AG10803 (cell line): ENCODE data around the gene ETDC.
A peak's percentile ranks its signal among the peaks of the same experiment; 100 is the strongest.

Experiments used
- DNase-seq: peaks from one replicate; pipeline ENCODE4 v3.0.0; 2010; ENCODE audit warnings: low read depth
- H3K4me3 ChIP-seq: 2 replicates; pipeline ENCODE4 v1.5.1; 2011; ENCODE audit warnings: mild to moderate bottlenecking, low read length, control low read depth
- CTCF ChIP-seq: conservative IDR thresholded peaks from 2 replicates; pipeline ENCODE4 v1.5.1; 2011; ENCODE audit warnings: mild to moderate bottlenecking, low read length, control low read depth, inconsistent platforms

ETDC gene

GRCh38 chrX:135327299-135327698 is 18.0 kb downstream of the ETDC start:
- peak; percentile 77 for DNase-seq
- H3K4me3 ChIP-seq: no peak overlapping the region
- TF ChIP-seq CTCF: peak; percentile 16; the same call in 1 of the 2 replicates

GRCh38 chrX:135328421-135329005 is 19.2 kb downstream of the ETDC start:
- H3K4me3 ChIP-seq: no peak overlapping the region
- DNase-seq: peak; percentile 26
- TF ChIP-seq CTCF: no peak

GRCh38 chrX:135330706-135331105 is 21.4 kb downstream of the ETDC start:
- no peak for DNase-seq

GRCh38 chrX:135331525-135331924 is 22.2 kb downstream of the ETDC start:
- no peak for TF ChIP-seq CTCF
- no peak for DNase-seq
- no peak overlapping the region for H3K4me3 ChIP-seq

More at GRCh38 chrX:135330706-135331105, 21.4 kb downstream of the ETDC start:
- H3K4me3 ChIP-seq: no peak overlapping the region
- no peak for TF ChIP-seq CTCF

GRCh38 chrX:135340831-135341230 is 31.6 kb downstream of the ETDC start:
- no peak for TF ChIP-seq CTCF
- peak overlapping the region; percentile 78 for H3K4me3 ChIP-seq
- peak; percentile 79 for DNase-seq

GRCh38 chrX:135345107-135345589 is 35.9 kb downstream of the ETDC start:
- no peak for TF ChIP-seq CTCF
- H3K4me3 ChIP-seq: peak overlapping the region; percentile 64
- DNase-seq: peak; percentile 70

- H3K4me3 ChIP-seq: no peak overlapping the region
- no peak for TF ChIP-seq CTCF
- DNase-seq: no peak
Measured at GRCh38 chrX:135346975-135347374, 37.7 kb downstream of the ETDC start.
